Thymus (tissue), 11 donors: ENCODE data around the gene YIF1B. TPM values are rescaled to one million over a fixed set of nuclear protein-coding genes. Genes with fewer than 3 reads are reported as not detected.

Experiments
- DNase-seq, 9 donors: peaks; one replicate each; pipeline ENCODE4 v3.0.0-alpha.2; 2013; ENCODE audit warnings: low spot score in 9 of 9, low read depth in 6 of 9, missing footprints in 1 of 9
- H3K27ac ChIP-seq, 2 donors: one replicate each; pipeline ENCODE4 v1.5.1; 2013; ENCODE audit warnings: control low read depth in 1 of 2, low read depth in 1 of 2, low read length in 1 of 2, mild to moderate bottlenecking in 1 of 2, moderate library complexity in 1 of 2
- H3K27me3 ChIP-seq, 2 donors: one replicate each; pipeline ENCODE4 v1.5.1; 2013; ENCODE audit warnings: low read length in 1 of 2; ENCODE audit not compliant: control insufficient read depth in 2 of 2, insufficient read depth in 1 of 2
- H3K36me3 ChIP-seq, 2 donors: one replicate each; pipeline ENCODE4 v1.5.1; 2013; ENCODE audit warnings: low read length in 1 of 2, mild to moderate bottlenecking in 1 of 2, moderate library complexity in 1 of 2; ENCODE audit not compliant: control insufficient read depth in 2 of 2, insufficient read depth in 2 of 2
- H3K4me1 ChIP-seq, 2 donors: one replicate each; pipeline ENCODE4 v1.5.1; 2013; ENCODE audit warnings: low read length in 2 of 2; ENCODE audit not compliant: control insufficient read depth in 2 of 2, insufficient read depth in 2 of 2
- H3K4me3 ChIP-seq, 2 donors: one replicate each; pipeline ENCODE4 v1.5.1; 2013; ENCODE audit warnings: low read length in 2 of 2, control low read depth in 1 of 2, mild to moderate bottlenecking in 1 of 2
- H3K9me3 ChIP-seq, 2 donors: one replicate each; pipeline ENCODE4 v1.5.1; 2013; ENCODE audit warnings: low read length in 1 of 2, mild to moderate bottlenecking in 1 of 2; ENCODE audit not compliant: control insufficient read depth in 2 of 2, insufficient read depth in 1 of 2
- WGBS: extraction: QIAGEN DNeasy Blood & Tissue Kit; methylation state at CpG from one replicate; pipeline ENCODE4 v1.1.7; 2013; 5-methylcytosine and 5-hydroxymethylcytosine counted together
- polyA plus RNA-seq: library from polyadenylated mRNA; stranded (reverse); fragments of 200-250 nt; gene quantifications from one replicate; pipeline ENCODE4 v1.2.3, GENCODE V29; 2013
- total RNA-seq: library from RNA; stranded (reverse); fragments of 120-200 nt; gene quantifications from one replicate; pipeline ENCODE4 v1.2.4, GENCODE V29; 2013
- donor health status: healthy.

Gene YIF1B
- total and polyA plus RNA-seq, 2 donors, result 34.2 to 46.6 TPM

DNA sequence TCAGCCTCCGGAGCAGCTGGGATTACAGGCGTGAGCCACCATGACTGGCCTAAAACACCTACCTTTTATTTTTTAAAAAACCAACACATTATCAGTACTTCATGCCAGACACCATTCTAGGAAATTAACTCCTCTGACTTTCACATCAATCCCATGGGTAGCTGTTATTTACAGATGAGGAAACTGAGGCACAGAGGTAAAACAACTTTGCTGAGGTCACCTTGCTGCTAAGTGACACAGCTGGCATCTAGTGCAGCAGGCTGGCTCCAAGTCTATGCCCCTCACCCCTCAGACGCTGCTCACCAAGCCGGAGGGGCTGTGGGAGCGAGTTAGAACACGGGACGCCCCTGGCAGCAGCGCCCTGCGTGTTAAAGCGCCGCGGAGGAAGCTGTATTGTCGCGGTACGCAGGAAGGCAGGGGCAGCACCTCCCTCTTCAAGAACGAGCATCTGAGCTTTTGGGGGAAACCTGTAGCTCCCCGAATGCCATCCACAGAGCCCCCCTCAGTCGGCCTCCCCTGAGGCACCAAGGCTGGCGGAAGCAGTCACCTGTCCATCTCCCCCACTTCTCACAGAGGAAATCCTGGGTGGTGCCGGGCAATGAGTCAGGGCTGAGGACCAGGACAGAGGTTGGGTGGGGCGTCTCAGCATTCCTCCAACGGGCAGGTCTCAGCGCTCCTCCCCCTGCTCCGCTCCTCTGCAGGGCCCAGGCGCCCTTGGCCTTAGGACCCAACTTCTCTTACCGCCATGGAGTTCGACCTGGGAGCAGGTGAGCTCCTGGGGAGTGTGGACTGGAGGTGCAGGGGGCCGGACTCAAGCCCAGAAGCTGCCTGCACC lies 12.0 kb downstream of the YIF1B start, which contains the start of gene C19orf33:
TSS of gene C19orf33 (plus strand) at position 735 of the 835 bp plus-strand sequence. CDS start at position 746, 11 bp downstream.
- Histone ChIP-seq H3K4me1 (no peaks in the 10 kb centered on the region), H3K36me3 (peaks cover 4 to 33% of the 10 kb centered on the region in 2 donors), H3K4me3 (no peak within 1 kb of the TSS), H3K9me3 (no peaks in the 10 kb centered on the region), H3K27ac (peak within 1 kb of the TSS in 1 of 2 donors; percentile 25), H3K27me3 (no peaks in the 10 kb centered on the region)
- WGBS, result 46% methylated on average over 28 of the region's 28 CpGs
- DNase-seq, result no peak

DNA sequence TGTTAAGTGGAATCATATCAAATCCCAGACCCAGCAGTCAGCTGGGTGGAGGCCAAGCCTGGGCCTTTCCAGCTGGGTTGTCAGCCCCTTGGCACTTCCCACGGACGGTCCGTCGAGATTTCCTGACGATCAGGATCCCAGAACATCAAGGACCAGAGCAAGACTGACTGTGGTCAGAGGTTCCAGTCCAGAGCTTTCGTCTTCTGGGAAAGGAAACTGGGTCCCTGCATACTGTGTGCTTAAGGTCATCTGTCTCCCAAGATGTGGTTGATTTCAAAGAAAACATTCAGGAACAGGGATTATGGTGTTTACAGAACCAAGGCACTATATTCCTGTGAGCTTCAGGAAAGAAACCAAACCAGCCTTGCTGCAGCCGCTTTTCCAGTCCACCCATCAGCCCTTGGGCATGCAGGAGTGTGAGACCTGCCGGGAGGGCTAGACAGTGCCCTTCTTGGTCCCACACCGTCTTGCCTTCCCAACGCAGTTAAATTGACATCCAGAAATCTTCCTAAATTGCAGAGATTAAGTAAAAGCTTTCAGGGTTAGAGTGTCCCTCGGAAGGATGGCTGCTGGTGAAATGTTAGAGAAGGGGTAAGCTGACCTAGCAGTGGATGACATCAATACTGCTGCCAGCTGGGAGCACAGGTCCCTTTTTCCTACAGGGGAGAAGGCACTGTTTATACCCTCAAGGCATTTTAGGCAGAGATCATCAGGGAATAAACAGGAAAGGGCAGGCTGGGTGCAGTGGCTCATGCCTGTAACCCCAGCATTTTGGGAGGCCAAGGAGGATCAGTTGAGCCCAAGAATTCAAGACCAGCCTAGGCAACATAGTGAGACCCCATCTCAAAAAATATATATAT lies 16.7 kb downstream of the YIF1B start:
- Histone ChIP-seq H3K9me3 (no peaks in the 10 kb centered on the region), H3K27ac (no peak overlapping the region), H3K27me3 (no peaks in the 10 kb centered on the region), H3K4me3 (no peak overlapping the region), H3K36me3 (no peaks in the 10 kb centered on the region), H3K4me1 (peaks cover 0 to 3% of the 10 kb centered on the region in 2 donors)
- 96% methylated on average over 11 of the region's 11 CpGs for WGBS
- DNase-seq, result no peak

DNA sequence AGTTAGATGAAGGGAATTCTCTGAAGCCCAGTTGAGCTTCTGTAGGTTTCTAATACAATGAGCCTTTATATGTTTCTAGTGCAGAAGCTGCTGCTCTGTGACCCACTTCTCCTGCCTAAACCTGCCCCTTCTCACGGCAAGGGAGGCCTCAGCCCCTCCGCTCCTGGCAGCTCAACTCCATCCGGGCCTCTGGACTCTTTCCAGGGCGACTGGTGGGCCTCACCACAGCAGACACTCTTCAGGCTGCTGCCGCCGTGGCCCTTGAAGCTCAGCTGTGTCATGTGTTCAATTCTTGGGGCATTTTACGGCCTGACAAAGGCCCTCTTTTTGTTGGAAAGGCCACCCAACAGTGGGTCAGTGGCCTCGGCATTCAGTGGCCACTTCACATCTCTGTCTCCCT lies 21.7 kb downstream of the YIF1B start:
- H3K27me3 ChIP-seq, result no peaks in the 10 kb centered on the region
- 95% methylated on average over 8 of the region's 8 CpGs for WGBS
- peaks cover 0 to 3% of the 10 kb centered on the region in 2 donors for H3K4me1 ChIP-seq
- no peaks in the 10 kb centered on the region for H3K9me3 ChIP-seq
- DNase-seq, result no peak
- peaks cover 17 to 18% of the 10 kb centered on the region in 2 donors for H3K36me3 ChIP-seq
- no peak overlapping the region for H3K4me3 ChIP-seq
- H3K27ac ChIP-seq, result no peak overlapping the region

DNA sequence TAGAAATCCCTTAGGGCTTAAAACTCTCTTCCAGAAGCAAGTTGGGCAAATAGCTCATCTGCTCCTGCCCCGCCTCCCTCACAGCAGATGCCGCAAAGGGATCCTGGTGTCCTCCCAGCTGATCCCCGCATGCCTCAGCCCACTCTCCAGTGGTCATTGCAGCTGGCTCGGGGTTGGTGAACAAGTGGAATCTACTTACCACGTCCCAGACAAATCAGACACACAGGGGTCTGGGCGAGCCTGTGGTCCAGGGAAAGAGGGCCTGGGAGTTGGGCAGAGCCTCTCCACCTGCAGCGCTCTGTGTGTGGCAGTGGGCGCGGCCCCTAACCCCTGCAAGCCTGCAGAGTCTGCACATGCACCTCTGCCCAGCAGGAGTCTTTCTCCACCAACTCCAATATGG lies 22.5 kb downstream of the YIF1B start:
- Histone ChIP-seq H3K27ac (no peak overlapping the region), H3K36me3 (peaks cover 17 to 23% of the 10 kb centered on the region in 2 donors), H3K4me1 (peaks cover 0 to 3% of the 10 kb centered on the region in 2 donors), H3K4me3 (no peak overlapping the region), H3K9me3 (no peaks in the 10 kb centered on the region), H3K27me3 (no peaks in the 10 kb centered on the region)
- no peak for DNase-seq
- 97% methylated on average over 9 of the region's 9 CpGs for WGBS

- H3K4me3 ChIP-seq, result no peak overlapping the region
- H3K4me1 ChIP-seq, result peaks cover 0 to 3% of the 10 kb centered on the region in 2 donors
- no peaks in the 10 kb centered on the region for H3K27me3 ChIP-seq
- H3K9me3 ChIP-seq, result no peaks in the 10 kb centered on the region
- 95% methylated on average over 15 of the region's 15 CpGs for WGBS
- H3K27ac ChIP-seq, result no peak overlapping the region
- peaks cover 17 to 23% of the 10 kb centered on the region in 2 donors for H3K36me3 ChIP-seq
- DNase-seq, result no peak
These were observed 23.9 kb downstream of the YIF1B start for GRCh38 chr19:38291855-38292254.

- 96% methylated on average over 13 of the region's 13 CpGs for WGBS
- Histone ChIP-seq H3K27ac (no peak overlapping the region), H3K4me3 (no peak overlapping the region), H3K36me3 (peaks cover 17 to 23% of the 10 kb centered on the region in 2 donors), H3K27me3 (no peaks in the 10 kb centered on the region), H3K9me3 (no peaks in the 10 kb centered on the region), H3K4me1 (peaks cover 0 to 2% of the 10 kb centered on the region in 2 donors)
- no peak for DNase-seq
These were observed 25.1 kb downstream of the YIF1B start for GRCh38 chr19:38290631-38291147.

DNA sequence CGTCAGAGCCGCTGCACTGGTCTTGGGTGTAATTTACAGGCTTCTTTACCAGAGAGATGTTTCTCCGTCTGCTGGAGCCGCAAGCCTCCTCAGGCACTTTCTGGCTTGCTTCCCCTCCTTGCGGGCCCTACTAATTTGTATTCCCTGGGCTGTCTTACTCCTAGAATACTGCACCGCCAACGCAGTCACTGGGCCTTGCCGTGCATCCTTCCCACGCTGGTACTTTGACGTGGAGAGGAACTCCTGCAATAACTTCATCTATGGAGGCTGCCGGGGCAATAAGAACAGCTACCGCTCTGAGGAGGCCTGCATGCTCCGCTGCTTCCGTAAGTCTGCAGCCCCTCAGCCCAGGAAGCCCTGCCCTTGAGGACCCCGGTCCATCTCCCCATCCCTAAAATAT lies 25.8 kb downstream of the YIF1B start:
- DNase-seq, result no peak
- WGBS, result 99% methylated on average over 15 of the region's 15 CpGs
- no peaks in the 10 kb centered on the region for H3K4me1 ChIP-seq
- peaks cover 17 to 25% of the 10 kb centered on the region in 2 donors for H3K36me3 ChIP-seq
- H3K27ac ChIP-seq, result no peak overlapping the region
- no peak overlapping the region for H3K4me3 ChIP-seq
- H3K9me3 ChIP-seq, result no peaks in the 10 kb centered on the region
- H3K27me3 ChIP-seq, result no peaks in the 10 kb centered on the region

- WGBS, result 96% methylated on average over 16 of the region's 16 CpGs
- no peak for DNase-seq
- peaks cover 17 to 25% of the 10 kb centered on the region in 2 donors for H3K36me3 ChIP-seq
- H3K27me3 ChIP-seq, result no peaks in the 10 kb centered on the region
- no peaks in the 10 kb centered on the region for H3K9me3 ChIP-seq
- no peak overlapping the region for H3K4me3 ChIP-seq
- no peaks in the 10 kb centered on the region for H3K4me1 ChIP-seq
- no peak overlapping the region for H3K27ac ChIP-seq
These were observed 27.5 kb downstream of the YIF1B start for GRCh38 chr19:38288123-38288855.
